Umbilical cord (tissue), 2 donors: Measurements from ENCODE around the gene RDH8. TPM values are rescaled to one million over a fixed set of nuclear protein-coding genes. Genes with fewer than 3 reads are reported as not detected.
"Not testable (repeated sequence)": the region's sequence is repeated elsewhere in the genome, so short reads cannot be mapped to it uniquely, and the experiment has no call there.

Source experiments
- DNase-seq: peaks from one replicate; pipeline ENCODE4 v3.0.0-alpha.2; 2015; ENCODE audit warnings: low spot score
- total RNA-seq: library from RNA; depleted of rRNA; stranded (reverse); fragments of >200 nt; gene quantifications from one replicate; pipeline ENCODE4 v1.2.3, GENCODE V29; 2014; ENCODE audit warnings: low replicate concordance; ENCODE audit not compliant: insufficient read depth

RDH8 gene
- total RNA-seq, 1 donor from 2014 or later, result not detected

- no peak for DNase-seq
Observed at GRCh38 chr19:10005632-10006334, 7.5 kb upstream of the RDH8 start.

- DNase-seq, result peak; percentile 86
Observed at GRCh38 chr19:10006335-10006708, 7.0 kb upstream of the RDH8 start.

GRCh38 chr19:10006752-10007323 lies 6.4 kb upstream of the RDH8 start:
- DNase-seq, result no peak

GRCh38 chr19:10007371-10008183 lies 5.7 kb upstream of the RDH8 start:
- peak; percentile 58 for DNase-seq

GRCh38 chr19:10008184-10008765 lies 5.0 kb upstream of the RDH8 start:
- no peak for DNase-seq

GRCh38 chr19:10009714-10010224 lies 3.5 kb upstream of the RDH8 start:
- DNase-seq, result no peak

GRCh38 chr19:10010247-10010691 lies 3.0 kb upstream of the RDH8 start, which contains the start of gene COL5A3:
Gene COL5A3 (minus strand): TSS chr19:10010504. CDS start chr19:10010385, 119 bp downstream.
- DNase-seq, result peak; percentile 83

GRCh38 chr19:10010939-10011338 lies 2.3 kb upstream of the RDH8 start:
- DNase-seq, result no peak

GRCh38 chr19:10011974-10012373 lies 1.3 kb upstream of the RDH8 start:
- no peak for DNase-seq

GRCh38 chr19:10013834-10014618 lies 743 bp downstream of the RDH8 start:
- DNase-seq, result no peak

- DNase-seq, result no peak
Observed at GRCh38 chr19:10018263-10018662, 5.0 kb downstream of the RDH8 start.

- DNase-seq, result no peak
Observed at GRCh38 chr19:10018786-10019185, 5.5 kb downstream of the RDH8 start.

GRCh38 chr19:10019246-10019645 lies 6.0 kb downstream of the RDH8 start:
- DNase-seq, result no peak

GRCh38 chr19:10020851-10021250 lies 7.6 kb downstream of the RDH8 start:
- no peak for DNase-seq

- DNase-seq, result no peak
Observed at GRCh38 chr19:10021446-10021845, 8.2 kb downstream of the RDH8 start.

GRCh38 chr19:10021863-10022262 lies 8.6 kb downstream of the RDH8 start:
- no peak for DNase-seq

- DNase-seq, result not testable (repeated sequence)
Observed at GRCh38 chr19:10023096-10023495, 9.8 kb downstream of the RDH8 start.

- no peak for DNase-seq
Observed at GRCh38 chr19:10026744-10027143, 13.5 kb downstream of the RDH8 start.

- DNase-seq, result peak; percentile 96
Observed at GRCh38 chr19:10027158-10027997, 14.1 kb downstream of the RDH8 start.

GRCh38 chr19:10033614-10034013 lies 20.3 kb downstream of the RDH8 start:
- no peak for DNase-seq
